NCI-H82 (cell line): ENCODE results near the gene LIME1.
"Not testable (repeated sequence)": the region's sequence is repeated elsewhere in the genome, so short reads cannot be mapped to it uniquely, and the experiment has no call there.

Source experiments
- DNase-seq: peaks from one replicate; lab custom pipeline; 2025; lab: John Stamatoyannopoulos, UW

Gene LIME1

DNA sequence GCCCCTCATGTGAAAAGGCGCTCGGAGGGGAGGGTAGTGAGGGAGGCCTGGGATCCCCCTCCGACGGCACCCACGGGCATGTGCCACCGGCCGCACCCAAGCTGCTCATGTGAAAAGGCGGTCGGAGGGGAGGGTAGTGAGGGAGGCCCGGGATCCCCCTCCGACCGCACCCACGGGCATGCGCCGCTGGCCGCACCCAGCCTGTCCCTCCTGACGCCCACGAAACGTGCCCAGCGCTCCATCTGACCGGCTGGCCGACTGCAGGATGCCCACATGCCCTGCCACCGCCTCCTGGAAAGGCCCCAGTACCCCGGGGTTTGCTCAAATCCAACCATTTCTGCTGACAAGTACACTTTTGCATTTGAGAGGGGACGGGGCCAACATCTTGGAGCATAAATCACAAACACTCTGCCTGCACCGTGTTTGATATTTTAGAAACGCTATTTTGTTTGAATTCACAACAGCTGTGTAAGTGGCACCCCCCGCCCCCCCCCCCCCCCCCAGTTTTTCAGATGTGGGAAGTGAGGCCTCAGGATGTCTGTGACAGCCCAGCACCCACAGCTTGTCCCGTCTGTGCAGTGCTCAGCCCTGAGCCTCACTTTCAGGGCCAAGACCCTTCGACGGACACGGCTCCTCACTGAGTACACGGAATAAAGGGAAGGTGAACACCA, 37.2 kb downstream of the LIME1 start:
- no peak for DNase-seq

- no peak for DNase-seq
Measured at GRCh38 chr20:63774306-63774705, 37.8 kb downstream of the LIME1 start.

GRCh38 chr20:63775096-63775978, 38.9 kb downstream of the LIME1 start:
- peak; percentile 88 for DNase-seq

GRCh38 chr20:63776875-63777274, 40.4 kb downstream of the LIME1 start:
- not testable (repeated sequence) for DNase-seq

DNA sequence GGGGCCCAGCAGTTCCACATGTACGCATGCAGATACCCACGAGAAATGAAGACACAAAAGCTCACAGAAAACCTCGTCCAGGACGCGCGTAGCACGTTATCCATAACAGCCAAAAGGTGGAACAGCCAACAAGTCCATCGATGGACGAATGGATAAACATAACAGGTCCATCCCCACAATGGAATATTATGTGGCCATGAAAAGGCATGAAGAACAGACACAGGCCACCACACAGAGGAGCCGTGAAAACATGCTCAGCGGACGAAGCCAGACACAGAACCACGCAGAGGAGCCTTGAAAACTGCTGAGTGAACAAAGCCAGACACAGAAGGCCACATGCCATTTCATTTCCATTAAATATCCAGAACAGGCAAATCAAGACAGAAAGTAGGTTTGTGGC, 41.1 kb downstream of the LIME1 start:
- no peak for DNase-seq

GRCh38 chr20:63778034-63778752, 41.7 kb downstream of the LIME1 start:
- no peak for DNase-seq

DNA sequence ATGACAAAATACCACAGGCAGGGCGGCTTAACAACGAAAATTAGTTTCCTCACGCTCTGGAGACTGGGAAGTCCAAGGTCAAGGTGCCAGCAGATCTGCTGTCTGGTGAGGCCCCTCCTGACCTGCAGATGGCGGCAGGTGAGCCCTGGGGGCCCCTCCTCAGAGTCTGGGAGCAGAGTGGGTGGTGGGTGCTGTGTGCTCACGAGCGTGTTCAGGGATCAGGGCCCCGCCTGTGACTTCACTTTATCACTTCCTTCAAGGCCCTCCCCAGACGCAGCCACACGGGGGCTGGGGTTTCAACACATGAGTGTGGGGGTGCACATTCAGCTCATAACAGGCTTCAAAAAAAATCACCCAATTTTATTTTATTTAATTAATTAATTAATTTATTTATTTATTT, 42.4 kb downstream of the LIME1 start:
- no peak for DNase-seq

GRCh38 chr20:63781181-63781580, 44.7 kb downstream of the LIME1 start:
- DNase-seq, result no peak

GRCh38 chr20:63782051-63782471, 45.6 kb downstream of the LIME1 start:
- DNase-seq, result peak; percentile 30

GRCh38 chr20:63782521-63782971, 46.1 kb downstream of the LIME1 start:
- DNase-seq, result no peak

DNA sequence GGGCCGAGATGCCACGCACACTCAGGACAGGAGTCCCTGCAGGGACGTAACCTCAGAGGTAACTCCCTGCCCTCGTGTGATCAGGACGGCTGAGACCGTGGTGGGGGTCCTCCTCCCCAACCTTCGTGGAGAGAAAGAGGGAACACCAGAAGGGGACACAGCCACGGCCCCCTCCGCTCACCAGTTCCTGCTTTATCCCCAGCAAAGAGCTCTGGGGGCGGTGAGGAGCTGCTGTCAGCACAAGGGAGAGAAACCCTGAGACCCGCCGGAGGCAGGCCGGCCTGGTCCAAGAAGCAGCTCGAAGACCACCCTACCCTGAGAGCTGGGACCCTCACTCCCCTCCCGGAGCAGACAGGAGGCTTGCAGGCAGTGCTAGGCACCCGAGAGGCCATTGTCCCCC, 47.5 kb downstream of the LIME1 start:
- DNase-seq, result no peak

GRCh38 chr20:63785691-63786131, 49.2 kb downstream of the LIME1 start:
- no peak for DNase-seq

GRCh38 chr20:63787302-63787701, 50.8 kb downstream of the LIME1 start:
- DNase-seq, result no peak

- no peak for DNase-seq
Measured at GRCh38 chr20:63787749-63788148, 51.3 kb downstream of the LIME1 start.
